GM18498 (cell line): ENCODE measurements around the gene RBM20.
A peak's percentile ranks its signal among the peaks of the same experiment; 100 is the strongest.
"Not testable (repeated sequence)": the region's sequence is repeated elsewhere in the genome, so short reads cannot be mapped to it uniquely, and the experiment has no call there.

Experiments used
- ATAC-seq: cut with Tn5 transposase; IDR thresholded peaks from one replicate; pipeline ENCODE4 v1.9.1; 2021; ENCODE audit warnings: mild to moderate bottlenecking, moderate library complexity; ENCODE audit not compliant: unreplicated experiment

The RBM20 gene

DNA sequence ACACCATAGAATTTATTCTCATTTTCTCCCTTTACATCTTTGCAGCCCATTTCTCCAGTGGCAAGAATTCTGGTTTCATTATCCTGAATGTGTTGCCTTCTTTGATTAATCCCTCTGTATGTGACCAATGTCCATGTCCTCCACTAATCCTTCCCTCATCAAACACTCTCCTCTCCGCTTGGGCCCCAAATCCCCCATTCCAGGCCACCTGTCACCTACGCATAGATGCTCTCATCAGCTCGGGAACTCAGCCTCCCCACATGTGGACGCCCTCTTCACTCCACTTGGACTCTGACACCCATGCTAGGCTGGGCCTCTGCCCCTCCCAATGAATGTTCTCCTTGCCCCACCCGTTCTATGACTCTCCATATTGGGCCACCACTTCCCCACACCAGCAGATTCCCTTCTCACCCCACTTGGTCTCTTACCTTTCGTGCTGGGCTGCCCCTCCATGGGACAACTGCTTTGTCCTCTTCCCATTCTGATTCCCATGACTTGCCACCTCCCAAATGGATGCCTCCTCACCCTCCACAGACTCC, 18.7 kb upstream of the RBM20 start:
- ATAC-seq = no peak

GRCh38 chr10:110625951-110626855, 17.9 kb upstream of the RBM20 start:
- ATAC-seq = no peak

GRCh38 chr10:110628161-110628560, 16.0 kb upstream of the RBM20 start:
- ATAC-seq = no peak

GRCh38 chr10:110629680-110630191, 14.4 kb upstream of the RBM20 start:
- ATAC-seq = no peak

GRCh38 chr10:110631934-110632333, 12.2 kb upstream of the RBM20 start:
- no peak for ATAC-seq

GRCh38 chr10:110632591-110633215, 11.4 kb upstream of the RBM20 start:
- no peak for ATAC-seq

DNA sequence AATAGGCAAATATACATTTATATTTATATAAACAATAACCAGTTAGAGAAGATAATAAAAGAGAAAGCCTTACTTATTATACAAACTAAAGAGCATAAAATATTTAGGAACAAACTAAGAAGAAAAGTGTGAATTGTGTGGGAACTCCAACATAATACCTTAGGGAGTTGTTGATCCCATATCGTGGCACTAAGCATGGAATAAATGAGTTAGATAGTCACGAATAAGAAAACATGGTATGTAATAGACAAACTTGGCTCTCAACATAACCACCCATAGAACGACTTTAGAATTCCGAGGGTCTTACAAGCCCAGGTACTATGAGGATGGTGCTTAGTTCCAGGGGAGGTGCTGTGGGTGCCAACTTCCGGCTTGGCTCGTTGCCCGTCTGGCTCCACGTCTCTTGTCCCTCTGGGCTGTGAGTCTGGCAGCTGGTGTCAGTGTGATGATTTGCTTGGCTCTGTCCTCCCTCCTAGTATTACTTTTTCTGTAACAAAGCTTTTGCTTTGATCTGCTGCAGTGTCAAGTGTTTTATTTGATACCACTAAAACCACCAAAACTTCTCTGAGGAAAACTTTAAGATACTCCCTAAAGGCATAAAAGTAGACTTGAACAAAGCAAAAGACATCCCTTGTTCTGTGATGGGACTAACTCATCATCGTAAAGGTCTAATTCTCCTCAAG, 9.5 kb upstream of the RBM20 start:
- ATAC-seq = no peak

DNA sequence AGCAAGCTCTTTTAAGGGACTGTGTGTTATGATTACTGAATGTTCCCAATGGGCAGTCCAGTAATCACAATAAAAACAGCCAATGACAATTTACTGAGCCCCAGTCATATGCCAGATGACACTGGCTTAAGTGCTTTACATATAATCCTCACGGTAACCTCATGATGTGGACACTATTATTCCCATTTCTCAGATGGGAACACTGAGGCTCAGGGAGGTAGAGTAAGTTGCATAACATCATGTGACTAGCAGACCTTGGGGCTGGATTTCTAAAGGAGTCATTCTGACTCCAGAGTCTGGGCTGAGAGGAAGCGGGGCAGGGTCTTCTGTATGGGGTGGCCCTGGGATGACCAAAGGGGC, 7.6 kb upstream of the RBM20 start:
- ATAC-seq = no peak

- ATAC-seq = no peak
Measured at GRCh38 chr10:110636932-110637557, 7.1 kb upstream of the RBM20 start.

GRCh38 chr10:110637558-110638053, 6.5 kb upstream of the RBM20 start:
- ATAC-seq = no peak

- no peak for ATAC-seq
Measured at GRCh38 chr10:110638319-110638718, 5.8 kb upstream of the RBM20 start.

DNA sequence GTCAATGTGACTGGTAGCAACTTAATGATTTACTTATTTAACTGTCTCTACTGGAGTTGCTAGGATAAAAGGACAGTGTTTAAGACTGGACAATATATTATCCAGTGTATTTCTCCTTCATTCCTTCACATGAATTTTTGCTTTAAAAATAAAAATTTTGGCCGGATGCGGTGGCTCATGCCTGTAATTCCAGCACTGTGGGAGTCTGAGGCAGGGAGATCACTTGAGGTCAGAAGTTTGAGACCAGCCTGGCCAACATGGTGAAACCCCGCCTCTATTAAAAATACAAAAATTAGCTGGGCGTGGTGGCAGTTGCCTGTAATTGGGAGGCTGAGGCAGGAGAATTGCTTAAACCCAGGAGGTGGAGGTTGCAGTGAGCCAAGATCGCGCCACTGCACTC, 5.1 kb upstream of the RBM20 start:
- not testable (repeated sequence) for ATAC-seq

GRCh38 chr10:110639858-110640257, 4.3 kb upstream of the RBM20 start:
- ATAC-seq = not testable (repeated sequence)

DNA sequence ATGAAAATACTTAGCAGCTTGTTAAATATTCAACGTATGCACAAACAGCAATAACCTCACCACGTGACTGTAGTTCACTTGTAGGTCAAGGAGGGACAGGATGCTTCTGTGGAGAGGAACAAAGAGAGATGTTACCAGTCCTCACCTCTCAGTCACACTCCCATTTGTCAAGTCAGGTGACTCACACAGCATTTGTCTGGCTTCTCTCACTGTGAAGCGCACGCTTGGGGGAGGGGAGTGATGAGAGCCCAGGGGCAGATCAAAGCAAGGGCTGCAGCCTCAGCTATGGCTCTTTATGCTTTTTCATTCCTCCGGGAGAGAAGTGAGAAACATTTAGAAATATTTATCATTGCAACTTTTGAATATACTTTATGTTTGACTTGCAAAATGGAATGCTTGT, 2.9 kb upstream of the RBM20 start:
- peak; percentile 43 for ATAC-seq

DNA sequence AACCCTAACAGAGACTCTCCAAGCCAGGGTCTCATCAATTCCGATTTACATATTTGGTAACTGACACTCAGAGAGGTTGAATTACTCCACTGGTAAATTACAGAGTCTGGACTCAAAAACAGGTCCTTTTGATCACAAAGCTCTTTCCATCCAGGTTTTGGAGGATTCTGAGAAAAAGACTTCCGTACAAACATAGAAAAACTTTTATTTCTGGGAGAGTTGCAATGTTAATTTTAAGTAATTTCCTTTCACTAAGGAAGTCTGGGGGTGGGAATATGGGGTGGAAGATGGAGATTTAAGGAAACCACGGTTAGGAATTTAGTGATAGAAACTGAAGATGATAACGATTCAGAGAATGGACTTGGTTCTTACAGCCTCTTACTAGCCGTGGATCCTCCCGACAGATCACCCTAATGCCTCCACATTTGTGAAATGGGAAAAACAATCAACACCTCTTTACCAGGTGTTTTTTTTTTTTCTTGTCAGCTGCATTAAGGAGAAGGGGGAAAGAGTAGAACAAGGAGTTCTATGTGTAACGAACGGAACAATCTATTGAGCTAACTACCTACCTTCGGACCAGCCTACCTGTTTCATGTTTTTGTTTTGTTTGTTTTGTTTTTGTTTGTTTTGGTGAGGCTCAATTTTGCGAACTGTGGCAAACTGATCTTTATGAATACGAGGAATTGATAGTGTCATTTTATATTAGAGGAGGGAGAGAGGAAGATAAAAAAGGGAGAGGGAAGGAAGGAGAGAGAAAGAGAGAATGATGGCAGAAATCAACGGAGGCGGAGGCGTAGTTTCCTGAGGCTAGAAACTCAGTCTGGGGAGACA, 1.7 kb upstream of the RBM20 start:
- ATAC-seq = no peak

GRCh38 chr10:110643035-110643652, 992 bp upstream of the RBM20 start:
- ATAC-seq = no peak

- ATAC-seq = no peak
Measured at GRCh38 chr10:110644598-110645462, 694 bp downstream of the RBM20 start.

GRCh38 chr10:110646417-110647135, 2.4 kb downstream of the RBM20 start:
- no peak for ATAC-seq
